PC-3 (cell line): ENCODE measurements around the gene NAALADL1. TPM values are rescaled to one million over a fixed set of nuclear protein-coding genes. Genes with fewer than 3 reads are reported as not detected.

Source experiments
- ATAC-seq: fragments of 200-7000 bp; cut with Tn5 transposase; 2 replicates; pipeline ENCODE4 v1.9.1; 2020; ENCODE audit warnings: mild to moderate bottlenecking, moderate library complexity
- BruUV-seq: library from RNA; stranded (reverse); fragments of 400-500 nt; replicated peaks from 2 replicates; lab custom pipeline; 2021; lab: Mats Ljungman, UMichigan
- CTCF ChIA-PET: fragments of 300-600 bp; sonication (Branson Sonifier 250); formaldehyde crosslinking; loops from one replicate; lab custom pipeline; 2022; ENCODE audit warnings: antibody characterized with exemption; lab: Charles Lee
- POLR2A ChIA-PET: fragments of 300-600 bp; sonication (Branson Sonifier 250); formaldehyde crosslinking; loops from one replicate; lab custom pipeline; 2022; ENCODE audit warnings: antibody characterized with exemption; ENCODE audit not compliant: unreplicated experiment; lab: Charles Lee
- DNase-seq: peaks from one replicate; pipeline ENCODE4 v3.0.0-alpha.2; 2015
- H2AFZ ChIP-seq: fragments of 300-600 bp; sonication (generic); 2 replicates; pipeline ENCODE4 v1.6.0; 2016; ENCODE audit warnings: antibody characterized with exemption, low read length
- H3F3A ChIP-seq: fragments of 300-600 bp; sonication (generic); one replicate; pipeline ENCODE4 v1.6.0; 2017; ENCODE audit warnings: antibody characterized with exemption, low read length, control low read depth, mild to moderate bottlenecking; ENCODE audit not compliant: unreplicated experiment
- H3K27ac ChIP-seq: fragments of 300-600 bp; sonication (generic); 2 replicates; pipeline ENCODE4 v1.5.1; 2016; ENCODE audit warnings: mild to moderate bottlenecking, low read length
- H3K27me3 ChIP-seq: fragments of 300-600 bp; sonication (generic); 2 replicates; pipeline ENCODE4 v1.6.1; 2016; ENCODE audit warnings: low read length, mixed read lengths
- H3K36me3 ChIP-seq: fragments of 300-600 bp; sonication (generic); 2 replicates; pipeline ENCODE4 v1.6.1; 2016; ENCODE audit warnings: low read depth, mixed run types, low read length, mixed read lengths
- H3K4me1 ChIP-seq: fragments of 300-600 bp; sonication (generic); 2 replicates; pipeline ENCODE4 v1.5.1; 2016; ENCODE audit warnings: low read length; ENCODE audit not compliant: insufficient read depth
- H3K4me2 ChIP-seq: fragments of 300-600 bp; sonication (generic); 2 replicates; pipeline ENCODE4 v1.6.0; 2016; ENCODE audit warnings: low read length
- H3K4me3 ChIP-seq: fragments of 300-600 bp; sonication (generic); 2 replicates; pipeline ENCODE4 v1.5.1; 2016; ENCODE audit warnings: mild to moderate bottlenecking, low read length, mixed read lengths
- H3K79me2 ChIP-seq: fragments of 300-600 bp; sonication (generic); 2 replicates; pipeline ENCODE4 v1.6.1; 2017; ENCODE audit warnings: low read length, mixed read lengths
- H3K9ac ChIP-seq: fragments of 300-600 bp; sonication (generic); 2 replicates; pipeline ENCODE4 v1.6.0; 2016; ENCODE audit warnings: mild to moderate bottlenecking, low read length
- H3K9me2 ChIP-seq: fragments of 300-600 bp; sonication (generic); replicated peaks from 2 replicates; pipeline ENCODE4 v1.6.1; 2016; ENCODE audit warnings: mixed run types, low read length, mixed read lengths
- H3K9me3 ChIP-seq: fragments of 300-600 bp; sonication (generic); 2 replicates; pipeline ENCODE4 v1.6.1; 2016; ENCODE audit warnings: low read length, mixed read lengths
- H4K20me1 ChIP-seq: fragments of 300-600 bp; sonication (generic); 2 replicates; pipeline ENCODE4 v1.6.1; 2016; ENCODE audit warnings: low read length, mixed read lengths
- EZH2 ChIP-seq: fragments of 300-600 bp; sonication (generic); IDR thresholded peaks from one replicate; pipeline ENCODE4 v1.6.1; 2017; ENCODE audit warnings: antibody characterized with exemption, mild to moderate bottlenecking, low read length; ENCODE audit not compliant: unreplicated experiment
- EZH2phosphoT487 ChIP-seq: fragments of 300-600 bp; sonication (generic); IDR thresholded peaks from 2 replicates; pipeline ENCODE4 v1.6.1; 2018; ENCODE audit warnings: mild to moderate bottlenecking, antibody characterized with exemption, low read length, borderline replicate concordance
- intact Hi-C: fragments of 100-400 bp; cut with micrococcal nuclease; formaldehyde crosslinking; loops from 2 replicates; pipeline ENCODE4 v1.9.0; 2023
- total RNA-seq: library from RNA; depleted of rRNA; stranded (reverse); fragments of >200 nt; gene quantifications from 2 replicates; pipeline ENCODE4 v1.2.3, GENCODE V29; 2014
- TF ChIP-seq, protein P1 (sequence below): fragments of 300-600 bp; sonication (generic); conservative IDR thresholded peaks from 2 replicates; pipeline ENCODE4 v1.5.1; 2017; ENCODE audit warnings: antibody characterized with exemption, low read depth, mild to moderate bottlenecking, low read length

The NAALADL1 gene
- total RNA-seq, 1 experiment from 2014 or later, result 0.47 TPM

DNA sequence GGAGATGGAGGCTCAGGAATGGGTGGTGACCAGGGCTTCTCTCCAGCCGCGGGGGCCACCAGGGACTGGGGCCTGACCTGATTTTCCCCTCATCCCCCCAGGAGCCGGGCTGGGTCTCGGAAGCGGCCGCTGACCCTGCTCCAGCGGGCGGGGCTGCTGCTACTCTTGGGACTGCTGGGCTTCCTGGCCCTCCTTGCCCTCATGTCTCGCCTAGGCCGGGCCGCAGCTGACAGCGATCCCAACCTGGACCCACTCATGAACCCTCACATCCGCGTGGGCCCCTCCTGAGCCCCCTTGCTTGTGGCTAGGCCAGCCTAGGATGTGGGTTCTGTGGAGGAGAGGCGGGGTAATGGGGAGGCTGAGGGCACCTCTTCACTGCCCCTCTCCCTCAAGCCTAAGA is 29.5 kb upstream of the NAALADL1 start:
- DNase-seq (no peak), ATAC-seq (no peak)
- peaks cover 12% of the 10 kb centered on the region for H3K4me1 ChIP-seq
- no peak overlapping the region for H3K4me2 ChIP-seq
- H4K20me1 ChIP-seq, result no peaks in the 10 kb centered on the region
- POLR2A ChIA-PET, result no interaction called here
- no peak overlapping the region for H3K27ac ChIP-seq
- H3K9ac ChIP-seq, result no peak overlapping the region
- no peak overlapping the region for H2AFZ ChIP-seq
- H3K9me3 ChIP-seq, result no peaks in the 10 kb centered on the region
- peaks cover 29% of the 10 kb centered on the region for H3K79me2 ChIP-seq
- TF ChIP-seq, protein P1, sequence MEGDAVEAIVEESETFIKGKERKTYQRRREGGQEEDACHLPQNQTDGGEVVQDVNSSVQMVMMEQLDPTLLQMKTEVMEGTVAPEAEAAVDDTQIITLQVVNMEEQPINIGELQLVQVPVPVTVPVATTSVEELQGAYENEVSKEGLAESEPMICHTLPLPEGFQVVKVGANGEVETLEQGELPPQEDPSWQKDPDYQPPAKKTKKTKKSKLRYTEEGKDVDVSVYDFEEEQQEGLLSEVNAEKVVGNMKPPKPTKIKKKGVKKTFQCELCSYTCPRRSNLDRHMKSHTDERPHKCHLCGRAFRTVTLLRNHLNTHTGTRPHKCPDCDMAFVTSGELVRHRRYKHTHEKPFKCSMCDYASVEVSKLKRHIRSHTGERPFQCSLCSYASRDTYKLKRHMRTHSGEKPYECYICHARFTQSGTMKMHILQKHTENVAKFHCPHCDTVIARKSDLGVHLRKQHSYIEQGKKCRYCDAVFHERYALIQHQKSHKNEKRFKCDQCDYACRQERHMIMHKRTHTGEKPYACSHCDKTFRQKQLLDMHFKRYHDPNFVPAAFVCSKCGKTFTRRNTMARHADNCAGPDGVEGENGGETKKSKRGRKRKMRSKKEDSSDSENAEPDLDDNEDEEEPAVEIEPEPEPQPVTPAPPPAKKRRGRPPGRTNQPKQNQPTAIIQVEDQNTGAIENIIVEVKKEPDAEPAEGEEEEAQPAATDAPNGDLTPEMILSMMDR, result no peak
- TF ChIP-seq EZH2 (no peak), EZH2phosphoT487 (no peak)
- H3F3A ChIP-seq, result no peaks in the 10 kb centered on the region
- intact Hi-C loops, result no loop called here
- BruUV-seq, result no TSS peak
- no peaks in the 10 kb centered on the region for H3K27me3 ChIP-seq
- H3K9me2 ChIP-seq, result no peaks in the 10 kb centered on the region
- H3K36me3 ChIP-seq, result peaks cover 11% of the 10 kb centered on the region; the same call in 1 of the 2 replicates
- CTCF ChIA-PET, result no interaction called here
- H3K4me3 ChIP-seq, result no peak overlapping the region

DNA sequence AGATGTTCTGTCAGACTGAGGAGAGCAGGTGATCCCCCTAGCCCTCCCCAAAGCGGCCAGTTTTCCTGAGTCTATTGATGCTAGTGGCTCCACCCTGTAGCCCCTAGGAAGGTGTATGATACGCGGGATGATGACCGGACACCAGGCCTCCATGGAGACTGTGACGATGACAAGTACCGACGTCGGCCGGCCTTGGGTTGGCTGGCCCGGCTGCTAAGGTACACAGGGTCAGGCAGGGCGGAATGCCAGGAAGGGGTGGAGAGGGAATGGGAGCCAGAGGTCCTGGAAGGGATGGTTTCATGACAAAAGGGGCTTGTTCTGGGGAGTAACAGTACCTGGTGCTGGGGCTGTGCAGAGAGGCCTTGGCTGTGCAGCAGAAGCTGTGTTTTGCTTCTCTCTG is 28.9 kb upstream of the NAALADL1 start:
- Histone ChIP-seq H2AFZ (no peak overlapping the region), H3F3A (no peaks in the 10 kb centered on the region), H3K9me3 (no peaks in the 10 kb centered on the region), H4K20me1 (no peaks in the 10 kb centered on the region), H3K27me3 (no peaks in the 10 kb centered on the region), H3K4me1 (peaks cover 16% of the 10 kb centered on the region), H3K9me2 (no peaks in the 10 kb centered on the region), H3K4me2 (no peak overlapping the region), H3K79me2 (peaks cover 35% of the 10 kb centered on the region), H3K36me3 (peaks cover 14% of the 10 kb centered on the region; the same call in 1 of the 2 replicates), H3K27ac (no peak overlapping the region), H3K9ac (no peak overlapping the region), H3K4me3 (no peak overlapping the region)
- no TSS peak for BruUV-seq
- POLR2A ChIA-PET, result no interaction called here
- CTCF ChIA-PET, result no interaction called here
- ATAC-seq, result no peak
- intact Hi-C loops, result no loop called here
- no peak for DNase-seq
- TF ChIP-seq, protein P1, result no peak
- TF ChIP-seq EZH2phosphoT487 (no peak), EZH2 (no peak)

DNA sequence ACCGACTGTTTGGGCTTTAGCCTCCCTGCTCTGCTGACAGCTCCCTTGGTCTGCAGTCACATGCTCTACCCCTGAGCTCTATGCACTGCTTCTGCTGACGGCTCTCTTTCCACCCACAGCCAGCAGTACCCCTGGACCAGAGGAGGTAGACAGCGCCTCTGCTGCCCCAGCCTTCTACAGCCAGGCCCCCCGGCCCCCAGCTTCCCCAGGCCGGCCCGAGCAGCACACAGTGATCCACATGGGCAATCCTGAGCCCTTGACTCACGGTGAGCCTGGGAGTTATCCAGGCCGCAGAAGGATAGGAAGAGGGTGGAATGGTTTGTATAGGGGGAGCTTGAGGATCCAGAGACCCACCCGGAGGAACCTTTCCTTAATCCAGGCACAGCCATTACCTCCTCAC is 28.5 kb upstream of the NAALADL1 start:
- Histone ChIP-seq H2AFZ (no peak overlapping the region), H3K9me3 (no peaks in the 10 kb centered on the region), H3K79me2 (peaks cover 39% of the 10 kb centered on the region), H3K27me3 (no peaks in the 10 kb centered on the region), H3F3A (no peaks in the 10 kb centered on the region), H3K36me3 (peaks cover 18% of the 10 kb centered on the region), H3K9me2 (no peaks in the 10 kb centered on the region), H3K4me2 (no peak overlapping the region), H3K4me3 (no peak overlapping the region), H4K20me1 (no peaks in the 10 kb centered on the region), H3K27ac (no peak overlapping the region), H3K4me1 (peaks cover 20% of the 10 kb centered on the region), H3K9ac (no peak overlapping the region)
- TF ChIP-seq, protein P1, result no peak
- TF ChIP-seq EZH2phosphoT487 (no peak), EZH2 (no peak)
- DNase-seq (no peak), ATAC-seq (no peak)
- POLR2A ChIA-PET, result no interaction called here
- intact Hi-C loops, result no loop called here
- CTCF ChIA-PET, result no interaction called here
- no TSS peak for BruUV-seq
